Measurements from ENCODE around the gene KIAA1217.

DNA sequence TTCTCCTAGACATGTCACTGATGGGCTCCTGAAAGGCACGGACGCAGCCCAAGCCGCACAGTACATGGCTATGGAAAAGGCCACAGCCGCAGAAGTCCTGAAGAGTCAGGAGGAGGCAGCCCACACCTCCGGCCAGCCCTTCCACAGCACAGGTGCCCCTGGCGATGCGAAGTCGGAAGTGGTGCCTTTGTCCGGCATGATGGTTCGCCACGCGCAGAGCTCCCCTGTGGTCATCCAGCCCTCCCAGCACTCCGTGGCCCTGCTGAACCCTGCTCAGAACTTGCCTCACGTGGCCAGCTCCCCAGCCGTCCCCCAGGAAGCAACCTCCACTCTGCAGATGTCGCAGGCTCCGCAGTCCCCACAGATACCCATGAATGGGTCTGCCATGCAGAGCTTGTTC is 315.4 kb downstream of the KIAA1217 start:
- no peak for TF ChIP-seq JUN (IDR thresholded peaks at IDR 0.05; ENCODE audit: low read depth, low read length)
- TF ChIP-seq, protein P1, sequence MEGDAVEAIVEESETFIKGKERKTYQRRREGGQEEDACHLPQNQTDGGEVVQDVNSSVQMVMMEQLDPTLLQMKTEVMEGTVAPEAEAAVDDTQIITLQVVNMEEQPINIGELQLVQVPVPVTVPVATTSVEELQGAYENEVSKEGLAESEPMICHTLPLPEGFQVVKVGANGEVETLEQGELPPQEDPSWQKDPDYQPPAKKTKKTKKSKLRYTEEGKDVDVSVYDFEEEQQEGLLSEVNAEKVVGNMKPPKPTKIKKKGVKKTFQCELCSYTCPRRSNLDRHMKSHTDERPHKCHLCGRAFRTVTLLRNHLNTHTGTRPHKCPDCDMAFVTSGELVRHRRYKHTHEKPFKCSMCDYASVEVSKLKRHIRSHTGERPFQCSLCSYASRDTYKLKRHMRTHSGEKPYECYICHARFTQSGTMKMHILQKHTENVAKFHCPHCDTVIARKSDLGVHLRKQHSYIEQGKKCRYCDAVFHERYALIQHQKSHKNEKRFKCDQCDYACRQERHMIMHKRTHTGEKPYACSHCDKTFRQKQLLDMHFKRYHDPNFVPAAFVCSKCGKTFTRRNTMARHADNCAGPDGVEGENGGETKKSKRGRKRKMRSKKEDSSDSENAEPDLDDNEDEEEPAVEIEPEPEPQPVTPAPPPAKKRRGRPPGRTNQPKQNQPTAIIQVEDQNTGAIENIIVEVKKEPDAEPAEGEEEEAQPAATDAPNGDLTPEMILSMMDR (IDR thresholded peaks at IDR 0.05; ENCODE audit: control extremely low read depth in 1 of 3, insufficient read depth in 1 of 3, low read depth in 1 of 3, low read length in 3 of 3) = no peak
- no peak for TF ChIP-seq E2F6 (IDR thresholded peaks at IDR 0.05)
- no peak for TF ChIP-seq POLR2AphosphoS5 (IDR thresholded peaks at IDR 0.05; ENCODE audit: low read depth, low read length)
- TF ChIP-seq TAF7 (optimal IDR thresholded peaks at IDR 0.05; ENCODE audit: borderline replicate concordance, low read depth, low read length) = no peak
- TF ChIP-seq KDM5A (IDR thresholded peaks at IDR 0.05; ENCODE audit: low read length) = no peak
- TF ChIP-seq SP4 (IDR thresholded peaks at IDR 0.05; ENCODE audit: low read length) = no peak

Measured in H1 (cell line).